NCI-H128 (cell line): ENCODE results near the gene STRA6.

Source experiments
- DNase-seq: peaks from one replicate; lab custom pipeline; 2025; ENCODE audit not compliant: unreplicated experiment; lab: John Stamatoyannopoulos, UW

The STRA6 gene

GRCh38 chr15:74133694-74134386 lies 68.7 kb downstream of the STRA6 start:
- no peak for DNase-seq

GRCh38 chr15:74132681-74133651 lies 69.6 kb downstream of the STRA6 start:
- no peak for DNase-seq

DNA sequence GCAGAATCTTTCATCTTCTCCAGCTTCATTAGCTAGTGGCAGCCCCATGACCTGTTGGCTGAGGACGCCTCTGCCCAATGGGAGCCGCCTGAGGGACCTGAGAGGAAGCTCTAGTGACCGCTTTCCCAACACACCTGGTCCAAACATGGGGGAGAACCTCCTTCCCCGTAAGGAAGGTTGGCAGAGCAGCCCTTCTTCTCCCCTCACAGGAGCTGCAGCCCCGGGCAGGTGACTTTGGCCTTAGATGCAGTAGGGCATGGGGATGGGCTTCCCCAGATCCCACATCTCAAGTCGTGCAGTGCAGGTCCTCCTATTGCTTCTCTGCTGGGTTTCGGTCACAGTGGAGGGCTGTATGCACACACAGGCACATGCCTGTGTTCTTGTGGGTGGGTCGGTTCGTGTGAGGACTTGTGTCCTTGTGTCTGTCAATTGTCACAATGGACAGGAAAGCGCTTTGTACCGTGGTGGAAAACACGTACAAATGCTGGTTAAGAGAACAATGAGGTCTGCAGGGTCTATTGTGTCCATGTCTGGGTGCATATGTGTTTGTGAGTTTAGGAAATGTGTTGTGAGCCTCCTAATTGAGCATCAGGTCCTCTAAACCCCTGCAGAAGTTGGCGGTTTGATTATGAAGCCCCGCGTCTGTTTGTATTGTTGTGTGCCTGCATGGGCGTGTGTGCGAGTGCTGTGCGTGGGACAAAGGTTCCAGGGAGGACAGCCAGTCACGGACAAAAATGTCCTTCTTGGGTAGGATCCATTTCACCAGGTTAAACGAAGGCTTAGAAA lies 70.8 kb downstream of the STRA6 start:
- no peak for DNase-seq

DNA sequence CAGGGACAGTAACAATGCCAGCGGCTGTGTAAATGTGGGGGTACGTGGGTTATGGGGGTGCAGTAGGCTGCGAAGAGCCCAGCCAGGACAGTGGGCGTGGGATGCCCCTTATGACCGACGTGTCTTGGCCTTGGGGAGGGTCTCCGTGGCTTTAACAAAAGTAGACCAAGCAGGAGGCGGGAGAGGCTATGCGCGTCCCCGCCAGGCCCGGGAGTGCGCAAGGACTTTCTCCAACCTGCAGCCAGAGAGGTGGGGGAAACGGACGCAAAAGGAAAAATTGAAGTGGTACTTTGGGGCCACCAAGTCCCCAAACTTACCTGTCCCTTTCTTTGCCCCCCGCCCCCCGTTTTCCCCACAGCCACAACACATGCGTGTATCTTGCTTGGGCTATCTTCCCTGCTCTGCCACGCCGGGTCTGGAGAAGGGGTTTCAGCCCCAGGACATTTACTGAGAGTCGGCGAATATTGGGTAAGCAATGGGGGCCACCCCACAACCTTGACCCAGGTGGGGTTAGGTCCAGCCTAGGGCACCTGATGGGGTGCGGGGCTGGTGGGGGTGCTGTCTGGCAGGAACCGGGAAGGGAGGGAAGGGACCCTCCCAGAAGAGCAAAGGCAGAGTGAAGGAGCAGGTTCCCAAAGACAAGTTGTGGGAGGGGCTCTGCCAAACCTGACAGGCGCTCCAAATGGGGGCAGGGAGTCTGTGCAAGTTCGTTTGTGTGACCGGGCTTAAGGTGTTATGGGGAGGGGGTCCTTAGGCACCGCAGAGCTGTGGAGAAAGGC lies 71.5 kb downstream of the STRA6 start:
- no peak for DNase-seq

- DNase-seq: no peak
Measured at GRCh38 chr15:74130155-74130848, 72.3 kb downstream of the STRA6 start, which contains the start of gene ISLR2. ISLR2 (plus strand) TSS chr15:74130586; CDS start chr15:74132755, 2,169 bp downstream.

GRCh38 chr15:74129586-74130154 lies 72.9 kb downstream of the STRA6 start:
- DNase-seq: no peak
